GM15510 (cell line): ENCODE measurements around the gene BARHL2.

ENCODE experiments used
- POLR2A ChIP-seq: IDR thresholded peaks from 3 replicates; pipeline ENCODE4 v1.6.1; 2011; ENCODE audit warnings: borderline replicate concordance; ENCODE audit not compliant: insufficient read length; ENCODE audit errors: extremely low read depth

The BARHL2 gene

DNA sequence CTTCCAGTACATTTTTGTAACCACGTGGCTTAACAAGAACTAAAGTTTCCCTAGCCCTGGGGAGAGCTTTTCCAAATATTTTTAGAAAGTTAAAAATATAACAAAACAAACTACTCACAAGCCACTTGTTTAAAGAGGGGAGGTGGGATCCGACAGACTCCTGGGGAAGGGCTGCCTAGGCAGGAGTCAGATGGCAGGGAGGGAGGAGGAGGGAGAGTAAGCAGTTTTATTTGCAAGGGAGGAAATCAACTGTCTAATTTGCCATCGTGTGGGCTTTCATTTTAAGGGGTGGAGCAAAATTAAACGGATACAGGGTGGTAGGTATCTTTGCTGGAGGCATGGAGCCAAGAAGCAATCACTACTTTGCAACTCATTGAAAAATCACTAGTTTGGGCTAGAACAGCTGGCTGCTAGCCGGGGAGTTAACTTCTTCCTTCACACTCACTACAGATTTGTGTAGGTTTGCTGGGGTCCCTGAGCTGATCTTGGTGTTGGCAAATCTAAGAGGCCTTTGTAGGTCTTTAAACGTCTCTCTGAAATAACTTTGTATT is 8.8 kb downstream of the BARHL2 start:
- TF ChIP-seq POLR2A: no peak

DNA sequence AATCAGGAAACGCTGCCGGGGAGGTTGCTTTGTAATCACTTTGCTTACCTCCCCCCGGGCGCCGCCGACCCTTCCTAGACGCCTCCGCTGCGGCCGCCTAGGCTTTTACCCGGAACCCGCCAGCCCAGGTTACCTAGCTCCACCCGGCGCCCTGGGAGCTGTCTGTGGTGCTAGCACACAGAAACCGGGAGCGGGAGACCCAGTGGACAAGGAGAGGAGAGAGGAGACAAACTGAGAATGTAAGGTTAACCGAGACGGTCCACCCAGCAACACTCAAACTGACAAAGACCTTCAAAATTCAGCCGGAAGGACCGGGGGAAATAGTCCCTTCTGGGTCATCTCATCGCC is 9.8 kb downstream of the BARHL2 start:
- TF ChIP-seq POLR2A: no peak

DNA sequence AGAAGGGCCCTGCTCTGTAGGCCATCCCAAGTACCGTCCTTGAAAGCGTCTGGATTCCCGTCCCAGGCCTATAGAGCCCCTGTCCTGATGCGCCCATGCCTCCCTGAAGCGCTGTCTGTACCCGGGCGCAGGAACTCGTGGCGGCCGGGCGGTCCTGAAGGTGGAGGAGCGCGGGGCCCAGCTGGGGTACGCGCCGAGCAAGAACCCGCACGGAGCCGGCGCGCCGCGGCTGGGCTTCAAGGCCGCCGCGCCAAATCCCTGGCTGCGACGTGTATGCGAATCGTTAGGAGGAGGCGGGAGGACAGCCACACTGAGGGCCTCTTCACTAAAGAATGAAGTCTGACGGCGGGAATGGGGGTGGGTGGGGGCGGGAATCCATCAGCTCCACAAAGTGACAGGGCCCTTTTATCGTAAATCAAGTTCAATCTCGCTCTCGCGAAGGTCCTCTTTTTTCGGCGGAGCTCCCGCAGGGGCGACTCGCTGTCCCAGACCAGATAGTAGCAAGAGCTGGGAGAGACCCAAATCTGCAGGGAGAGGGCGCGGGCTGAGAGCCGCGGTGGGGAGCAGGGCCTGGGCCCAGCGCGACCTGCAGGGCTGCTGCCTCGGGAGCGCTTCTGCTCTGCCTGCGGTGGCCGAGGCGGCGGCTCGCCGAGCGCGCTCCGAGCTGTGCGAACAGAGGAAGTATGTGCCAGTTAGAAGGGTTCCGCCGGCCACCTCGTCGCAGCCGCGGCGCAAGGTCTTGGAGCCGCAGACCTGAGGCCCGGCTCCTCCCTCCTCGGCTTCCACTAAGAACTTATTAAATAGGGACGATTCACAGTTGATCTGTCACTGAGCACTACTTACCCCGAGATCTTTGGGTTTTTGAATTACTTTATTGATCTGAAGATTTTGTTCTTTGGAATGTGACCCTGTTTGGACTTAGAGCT is 10.4 kb downstream of the BARHL2 start:
- TF ChIP-seq POLR2A: no peak

DNA sequence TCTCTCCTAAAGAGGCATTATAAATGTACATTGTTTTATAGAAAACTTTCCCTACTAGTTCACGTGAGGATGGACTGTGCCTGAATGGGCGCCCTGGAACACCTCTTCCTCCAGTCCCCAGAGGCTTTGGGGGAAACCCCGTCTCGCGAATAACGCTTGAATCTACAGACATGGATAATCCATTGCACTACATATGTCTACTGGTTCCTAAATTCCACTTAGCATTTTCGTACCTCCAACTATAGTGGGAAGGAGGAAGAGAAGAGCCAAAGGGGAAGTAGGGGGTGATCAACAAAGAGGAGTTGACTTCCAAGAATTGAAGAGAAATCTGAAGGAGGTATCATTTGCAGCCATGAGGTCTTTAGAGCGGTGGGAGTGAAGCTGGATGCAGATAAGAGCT is 11.1 kb downstream of the BARHL2 start:
- TF ChIP-seq POLR2A: no peak

DNA sequence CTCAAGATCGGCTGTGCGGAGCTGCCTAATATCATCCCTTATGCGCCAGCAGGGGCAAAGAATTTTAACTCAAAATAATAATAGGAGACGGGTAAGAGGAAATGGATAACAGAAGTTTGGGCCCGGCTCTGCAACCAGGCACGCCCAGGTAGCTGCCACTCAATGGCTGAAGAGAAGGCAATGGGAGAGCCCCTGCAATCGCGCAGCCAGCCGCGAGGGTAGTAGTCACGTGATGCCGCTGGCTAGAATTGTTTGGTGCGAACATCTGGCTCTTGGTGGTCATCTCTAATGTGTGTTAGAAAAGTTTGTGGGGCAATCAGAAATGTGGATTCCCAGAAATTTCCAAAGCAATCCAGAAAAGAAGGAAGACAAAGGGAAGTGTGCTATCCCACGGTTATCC is 12.3 kb downstream of the BARHL2 start:
- TF ChIP-seq POLR2A: no peak

DNA sequence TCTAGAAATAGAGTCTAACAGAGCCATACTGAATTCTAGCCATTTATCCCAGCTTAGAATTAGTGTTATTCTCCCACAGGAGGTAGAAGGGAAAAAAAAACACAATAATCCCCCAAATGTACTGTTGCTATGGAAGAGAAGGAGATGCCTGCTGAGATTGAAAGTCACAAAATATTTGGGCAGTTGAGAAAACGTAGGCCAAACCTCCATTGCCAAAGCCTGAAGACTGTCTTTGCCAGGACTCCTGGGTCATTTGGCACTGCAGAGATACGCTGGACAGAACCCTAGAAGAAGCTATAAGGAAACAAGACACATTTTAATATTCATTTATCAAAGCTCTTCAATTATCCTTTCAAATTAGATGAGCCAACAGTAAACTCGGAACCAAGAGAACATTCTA is 22.3 kb downstream of the BARHL2 start:
- no peak for TF ChIP-seq POLR2A

DNA sequence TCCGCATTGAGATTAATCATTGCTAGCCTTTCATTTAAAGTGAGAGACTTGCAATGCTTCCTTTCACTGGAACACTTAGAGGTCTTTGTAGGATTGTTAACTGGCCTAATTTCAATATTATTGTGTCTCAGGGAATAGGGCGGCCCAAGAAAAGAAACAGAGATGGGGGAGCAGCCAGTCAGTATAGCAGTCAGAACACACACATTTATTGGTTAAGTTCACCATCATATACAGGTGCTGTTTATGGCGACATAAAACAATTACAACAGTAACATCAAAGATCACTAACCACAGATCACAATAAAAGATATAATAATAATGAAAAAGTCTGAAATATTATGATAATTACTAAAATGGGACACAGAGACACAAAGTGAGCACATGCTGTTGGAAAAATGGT is 29.4 kb downstream of the BARHL2 start:
- TF ChIP-seq POLR2A: no peak

DNA sequence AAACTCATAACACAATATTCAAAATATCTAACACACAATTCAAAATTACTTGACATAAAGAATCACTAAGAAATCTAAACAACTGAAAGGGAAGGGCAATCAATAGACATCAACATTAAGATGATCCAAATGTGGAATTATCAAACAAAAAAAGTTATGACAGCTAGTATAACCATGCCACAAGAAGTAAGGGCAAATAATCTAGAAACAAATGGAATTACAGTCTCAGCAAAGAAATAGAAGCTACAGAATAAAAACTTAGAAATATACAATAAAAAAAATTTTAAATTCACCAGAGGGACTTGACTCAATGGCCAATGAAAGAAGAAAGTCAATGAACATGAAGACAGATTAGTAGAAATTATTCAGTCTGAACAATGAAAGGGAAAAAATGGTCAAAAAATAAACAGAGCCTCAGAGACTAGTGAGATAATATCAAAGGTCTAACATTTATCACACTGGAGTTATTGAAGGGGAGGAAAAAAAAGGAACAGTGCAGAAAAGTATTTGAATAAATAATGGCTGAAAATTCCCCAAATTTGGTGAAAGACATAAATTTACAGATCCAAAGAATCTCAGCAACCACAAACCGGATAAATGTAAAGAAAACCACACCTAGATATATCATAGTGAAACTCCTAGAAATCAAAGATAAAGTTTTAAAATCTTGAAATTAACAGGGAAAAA is 41.8 kb downstream of the BARHL2 start:
- TF ChIP-seq POLR2A: no peak

DNA sequence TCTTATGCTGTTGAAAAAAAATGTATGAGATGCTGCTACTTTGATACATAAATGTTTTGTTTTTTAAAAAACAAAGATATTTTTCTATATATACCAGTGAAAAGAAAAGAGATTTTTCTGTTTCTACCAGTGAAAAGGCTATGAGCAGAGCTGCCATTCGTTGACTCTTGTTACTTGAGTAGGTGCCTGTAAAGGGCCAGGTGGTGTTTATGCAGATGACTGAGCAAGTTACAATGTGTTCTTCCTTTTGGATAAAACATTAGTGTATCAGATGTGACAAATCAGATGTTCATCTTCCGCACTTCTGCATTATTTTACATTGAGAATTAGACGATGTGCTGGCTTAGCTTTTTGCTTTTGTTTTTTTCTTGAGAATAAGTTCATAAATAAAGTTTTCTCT is 45.4 kb downstream of the BARHL2 start:
- TF ChIP-seq POLR2A: no peak

DNA sequence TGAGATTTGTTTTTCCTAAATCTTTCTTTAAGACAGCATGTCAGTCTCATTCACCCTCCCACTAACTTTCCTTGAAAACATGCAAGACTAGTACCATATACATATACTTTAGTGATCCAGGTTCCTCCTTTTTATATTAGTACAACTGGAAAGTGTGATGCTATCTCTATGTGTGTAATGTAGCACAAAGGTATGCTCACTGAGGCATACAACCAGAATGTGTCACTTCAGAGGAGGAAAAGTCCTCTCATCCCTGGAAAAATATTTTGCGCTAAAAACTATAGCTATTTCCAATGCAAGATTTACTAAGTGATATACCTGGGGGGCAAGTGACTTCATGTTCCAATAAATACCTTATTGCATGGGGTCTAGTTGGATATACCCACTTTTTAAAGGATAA is 45.9 kb downstream of the BARHL2 start:
- no peak for TF ChIP-seq POLR2A
